AG09309 (cell line): ENCODE data around the gene APOL2.
"Not testable (repeated sequence)": the region's sequence is repeated elsewhere in the genome, so short reads cannot be mapped to it uniquely, and the experiment has no call there.

Experiments used
- DNase-seq: peaks from one replicate; pipeline ENCODE4 v3.0.0-alpha.2; 2010; ENCODE audit warnings: low read depth
- H3K4me3 ChIP-seq: 2 replicates; pipeline ENCODE4 v1.5.1; 2011; ENCODE audit warnings: mild to moderate bottlenecking, low read depth, low read length, moderate library complexity; ENCODE audit not compliant: control insufficient read depth
- TF ChIP-seq, protein P1 (sequence below): IDR thresholded peaks from 2 replicates; pipeline ENCODE4 v1.5.1; 2011; ENCODE audit warnings: mild to moderate bottlenecking, low read depth, low read length, inconsistent platforms; ENCODE audit not compliant: insufficient read depth, control insufficient read depth; ENCODE audit errors: missing control alignments

The APOL2 gene

GRCh38 chr22:36267896-36268485 is 28.7 kb upstream of the APOL2 start:
- H3K4me3 ChIP-seq: no peak overlapping the region
- DNase-seq: no peak
- TF ChIP-seq, protein P1, sequence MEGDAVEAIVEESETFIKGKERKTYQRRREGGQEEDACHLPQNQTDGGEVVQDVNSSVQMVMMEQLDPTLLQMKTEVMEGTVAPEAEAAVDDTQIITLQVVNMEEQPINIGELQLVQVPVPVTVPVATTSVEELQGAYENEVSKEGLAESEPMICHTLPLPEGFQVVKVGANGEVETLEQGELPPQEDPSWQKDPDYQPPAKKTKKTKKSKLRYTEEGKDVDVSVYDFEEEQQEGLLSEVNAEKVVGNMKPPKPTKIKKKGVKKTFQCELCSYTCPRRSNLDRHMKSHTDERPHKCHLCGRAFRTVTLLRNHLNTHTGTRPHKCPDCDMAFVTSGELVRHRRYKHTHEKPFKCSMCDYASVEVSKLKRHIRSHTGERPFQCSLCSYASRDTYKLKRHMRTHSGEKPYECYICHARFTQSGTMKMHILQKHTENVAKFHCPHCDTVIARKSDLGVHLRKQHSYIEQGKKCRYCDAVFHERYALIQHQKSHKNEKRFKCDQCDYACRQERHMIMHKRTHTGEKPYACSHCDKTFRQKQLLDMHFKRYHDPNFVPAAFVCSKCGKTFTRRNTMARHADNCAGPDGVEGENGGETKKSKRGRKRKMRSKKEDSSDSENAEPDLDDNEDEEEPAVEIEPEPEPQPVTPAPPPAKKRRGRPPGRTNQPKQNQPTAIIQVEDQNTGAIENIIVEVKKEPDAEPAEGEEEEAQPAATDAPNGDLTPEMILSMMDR: no peak

DNA sequence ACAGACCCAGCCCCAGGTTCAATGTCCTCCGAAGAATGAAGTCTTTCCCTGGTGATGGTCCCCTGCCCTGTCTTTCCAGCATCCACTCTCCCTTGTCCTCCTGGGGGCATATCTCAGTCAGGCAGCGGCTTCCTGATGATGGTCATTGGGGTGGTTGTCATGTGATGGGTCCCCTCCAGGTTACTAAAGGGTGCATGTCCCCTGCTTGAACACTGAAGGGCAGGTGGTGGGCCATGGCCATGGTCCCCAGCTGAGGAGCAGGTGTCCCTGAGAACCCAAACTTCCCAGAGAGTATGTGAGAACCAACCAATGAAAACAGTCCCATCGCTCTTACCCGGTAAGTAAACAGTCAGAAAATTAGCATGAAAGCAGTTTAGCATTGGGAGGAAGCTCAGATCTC is 27.7 kb upstream of the APOL2 start:
- no peak overlapping the region for H3K4me3 ChIP-seq
- DNase-seq: no peak
- TF ChIP-seq, protein P1: no peak

DNA sequence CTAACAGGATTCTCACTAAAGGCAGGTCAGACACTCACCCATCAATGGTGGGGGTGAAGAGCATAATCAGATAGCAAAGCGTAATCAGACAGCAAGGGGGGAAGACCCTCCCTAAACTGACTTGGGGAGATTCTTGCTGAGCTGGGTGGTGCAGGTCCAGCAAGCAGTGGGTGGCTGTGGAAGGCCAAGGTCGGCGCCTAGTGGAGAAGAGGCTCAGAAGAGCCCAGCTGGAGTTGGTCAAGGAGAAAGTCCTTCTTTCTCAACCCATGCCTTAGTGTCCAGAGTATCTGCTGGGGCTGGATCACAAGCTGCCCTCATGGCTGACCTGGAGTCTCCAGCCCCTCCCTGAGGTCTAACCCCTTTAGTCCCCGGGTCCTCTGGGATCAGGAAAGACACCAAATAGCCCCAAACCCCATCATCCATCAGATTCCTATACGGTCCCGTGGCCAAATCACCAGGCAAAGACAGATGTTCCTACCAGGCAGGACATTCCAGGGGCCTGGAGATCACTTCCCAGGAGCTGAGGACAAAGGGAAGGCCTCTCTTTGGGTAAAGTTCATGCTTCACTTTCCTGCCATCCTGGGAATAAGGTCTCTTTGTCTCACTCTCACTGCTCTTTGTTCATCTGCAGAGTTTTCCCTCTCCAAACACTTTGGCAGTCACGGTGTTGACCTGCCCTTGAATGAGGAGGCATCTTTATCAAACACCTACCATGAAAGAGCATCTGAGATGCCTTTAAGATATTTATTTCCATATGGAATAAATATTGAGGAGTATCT is 24.7 kb upstream of the APOL2 start:
- not testable (repeated sequence) for DNase-seq, H3K4me3 ChIP-seq

- not testable (repeated sequence) for H3K4me3 ChIP-seq, DNase-seq
Observed at GRCh38 chr22:36263216-36263673, 23.9 kb upstream of the APOL2 start.

GRCh38 chr22:36262307-36262706 is 23.0 kb upstream of the APOL2 start:
- H3K4me3 ChIP-seq, DNase-seq: not testable (repeated sequence)

GRCh38 chr22:36261675-36262074 is 22.3 kb upstream of the APOL2 start:
- H3K4me3 ChIP-seq, DNase-seq: not testable (repeated sequence)

- TF ChIP-seq, protein P1: no peak
- H3K4me3 ChIP-seq: no peak overlapping the region
- no peak for DNase-seq
Observed at GRCh38 chr22:36259615-36260300, 20.4 kb upstream of the APOL2 start.

GRCh38 chr22:36258701-36259614 is 19.6 kb upstream of the APOL2 start:
- no peak overlapping the region for H3K4me3 ChIP-seq
- TF ChIP-seq, protein P1: no peak
- no peak for DNase-seq
